ENCODE results near the gene XPNPEP3.

Gene XPNPEP3

GRCh38 chr22:40932396-40932795, 75.4 kb downstream of the XPNPEP3 start:
- no peak for DNase-seq

- DNase-seq = no peak
Observed at GRCh38 chr22:40939202-40939601, 82.3 kb downstream of the XPNPEP3 start.

GRCh38 chr22:40950962-40951794, 94.2 kb downstream of the XPNPEP3 start, which contains the start of gene RBX1:
TSS of gene RBX1 (plus strand) at chr22:40951378. CDS start at chr22:40951399, 21 bp downstream.
- peak; percentile 92 to 100 (median 98) for DNase-seq

DNA sequence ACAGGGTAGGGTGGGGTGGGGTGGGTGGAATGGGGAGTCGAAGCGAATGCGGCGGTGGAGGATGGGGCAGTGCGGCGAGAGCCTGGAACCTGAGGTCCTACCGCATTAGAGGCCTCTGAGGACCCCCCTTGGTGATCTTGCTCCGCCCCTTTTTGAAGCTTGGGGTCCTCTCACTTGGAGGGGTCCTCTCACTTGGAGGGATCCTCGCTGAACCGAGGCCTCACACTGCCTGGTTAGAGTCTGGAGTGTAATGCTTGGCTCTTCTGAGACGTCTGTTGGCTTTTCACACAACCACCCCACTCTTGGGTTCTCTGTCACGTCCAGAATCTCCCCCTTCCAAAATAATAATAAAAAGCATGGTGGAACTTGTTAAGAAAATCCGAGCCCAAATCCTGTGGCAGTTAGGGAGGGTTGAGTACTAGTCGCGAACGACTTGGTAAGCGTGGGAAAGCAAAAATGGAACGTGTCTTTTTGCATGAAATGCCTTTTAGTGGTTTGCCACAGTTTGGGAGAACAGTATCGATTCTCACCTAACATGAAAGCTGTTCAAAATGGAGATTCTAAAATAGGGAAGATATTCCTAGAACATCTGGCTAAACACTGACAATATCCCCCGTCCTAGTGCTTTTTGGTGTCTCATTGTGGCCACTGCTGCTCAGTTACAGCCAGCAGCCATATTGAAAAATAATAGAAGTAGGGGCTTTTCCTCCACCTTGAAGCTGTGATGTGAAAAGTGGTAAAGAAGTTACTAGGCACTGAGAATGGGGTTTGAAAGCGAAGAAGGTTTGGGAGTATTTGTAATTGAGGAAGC, 95.1 kb downstream of the XPNPEP3 start:
- peak in 1 of 56 donors; percentile 63 for DNase-seq

DNA sequence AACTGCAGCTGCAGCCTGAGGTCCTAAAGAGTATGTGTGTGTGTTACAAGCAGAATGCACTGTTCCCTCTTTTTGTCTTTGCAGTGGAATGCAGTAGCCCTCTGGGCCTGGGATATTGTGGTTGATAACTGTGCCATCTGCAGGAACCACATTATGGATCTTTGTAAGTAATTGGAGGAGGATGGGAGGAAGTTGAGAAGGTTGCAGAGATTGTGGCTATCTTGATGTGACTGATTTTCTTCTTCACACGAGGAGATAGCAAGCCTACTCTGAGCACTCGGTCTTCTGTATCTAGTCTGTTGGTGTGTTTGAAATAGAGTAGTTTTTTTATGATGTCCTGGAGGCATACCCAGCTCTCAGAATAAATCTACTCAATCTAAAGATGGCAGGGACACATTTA, 96.5 kb downstream of the XPNPEP3 start:
- no peak for DNase-seq

- DNase-seq = no peak
Observed at GRCh38 chr22:40954113-40954512, 97.2 kb downstream of the XPNPEP3 start.

GRCh38 chr22:40955571-40955970, 98.6 kb downstream of the XPNPEP3 start:
- DNase-seq = no peak

GRCh38 chr22:40957601-40958000, 100.7 kb downstream of the XPNPEP3 start:
- DNase-seq = no peak

DNA sequence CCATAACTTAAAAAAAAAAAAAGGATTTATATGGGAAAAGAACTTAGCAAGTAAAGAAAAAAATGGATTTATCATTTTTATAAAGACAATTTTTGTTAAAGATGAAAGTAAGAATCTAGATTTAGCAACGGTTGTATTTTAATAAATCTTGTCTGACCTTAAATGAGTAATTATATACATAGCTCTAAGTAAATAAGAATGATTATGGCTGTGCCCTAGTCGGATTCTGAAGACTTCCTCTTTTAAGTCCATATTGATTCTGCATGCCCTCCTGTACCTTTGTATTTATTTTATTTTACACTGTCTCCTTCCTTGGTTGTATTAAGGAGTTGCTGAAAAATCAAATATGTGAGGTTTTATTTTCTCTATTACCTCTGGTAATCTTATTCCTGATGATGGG, 101.4 kb downstream of the XPNPEP3 start:
- DNase-seq = no peak

DNA sequence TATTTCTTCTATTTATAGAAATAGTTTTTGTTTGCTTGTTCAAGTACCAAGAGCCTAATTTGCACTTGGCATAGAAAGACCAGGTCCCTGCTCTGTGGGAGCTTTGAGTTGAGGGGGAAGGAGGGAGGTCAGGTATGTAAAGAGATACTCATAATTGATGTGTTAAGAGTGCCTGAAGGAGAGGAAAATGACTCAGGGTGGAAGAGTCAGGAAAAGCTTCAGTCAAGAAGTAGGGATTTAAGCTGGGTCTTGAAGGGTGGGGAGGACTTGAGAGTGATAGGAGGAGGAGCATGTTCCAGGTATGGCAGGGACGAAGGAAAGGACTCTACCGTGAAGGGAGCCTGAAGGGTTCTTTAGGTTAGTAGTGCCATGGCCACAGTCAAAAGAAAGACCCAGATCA, 103.2 kb downstream of the XPNPEP3 start:
- DNase-seq = no peak

DNA sequence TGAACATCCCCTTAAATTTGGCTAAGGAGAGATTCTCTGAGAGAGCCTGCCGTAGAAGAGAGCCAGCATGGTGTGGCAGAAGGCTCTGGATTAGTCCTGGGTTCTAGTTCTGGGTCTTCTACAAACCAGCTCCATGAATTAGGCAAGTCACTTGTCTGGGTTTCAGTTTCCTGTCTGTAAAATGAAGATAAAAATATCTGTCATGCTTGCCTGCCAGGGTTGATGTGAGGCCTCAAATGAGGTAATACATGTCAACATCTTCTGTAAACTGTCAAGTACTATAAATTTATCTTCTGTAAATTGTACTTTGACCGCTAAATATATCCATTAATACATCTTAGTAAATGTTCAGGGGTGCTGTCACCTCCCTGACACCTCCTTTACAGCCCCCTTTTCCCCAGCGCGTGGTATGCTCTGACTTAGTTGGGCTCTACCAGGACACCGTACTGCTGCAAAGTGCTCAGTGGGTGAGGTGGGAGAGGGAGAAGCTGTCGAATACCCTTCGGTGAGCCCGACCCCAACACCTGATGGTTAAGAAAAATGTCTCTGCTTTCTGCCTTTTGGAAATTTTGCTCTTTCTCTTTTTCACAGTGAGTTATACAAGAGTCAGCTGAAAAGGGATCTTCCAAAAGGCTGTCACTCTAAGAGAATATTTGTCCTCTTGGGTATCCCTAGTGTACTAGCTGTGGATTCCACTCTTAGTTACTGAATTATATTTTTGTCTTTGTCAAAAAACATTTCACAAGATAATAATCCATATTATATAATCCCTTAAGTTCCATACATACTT, 109.2 kb downstream of the XPNPEP3 start:
- no peak for DNase-seq

- DNase-seq = no peak
Observed at GRCh38 chr22:40966726-40967085, 109.8 kb downstream of the XPNPEP3 start.

- DNase-seq = no peak
Observed at GRCh38 chr22:40967111-40967760, 110.3 kb downstream of the XPNPEP3 start.

GRCh38 chr22:40972587-40972986, 115.6 kb downstream of the XPNPEP3 start:
- DNase-seq = no peak

GRCh38 chr22:40973144-40973543, 116.2 kb downstream of the XPNPEP3 start:
- no peak for DNase-seq

DNA sequence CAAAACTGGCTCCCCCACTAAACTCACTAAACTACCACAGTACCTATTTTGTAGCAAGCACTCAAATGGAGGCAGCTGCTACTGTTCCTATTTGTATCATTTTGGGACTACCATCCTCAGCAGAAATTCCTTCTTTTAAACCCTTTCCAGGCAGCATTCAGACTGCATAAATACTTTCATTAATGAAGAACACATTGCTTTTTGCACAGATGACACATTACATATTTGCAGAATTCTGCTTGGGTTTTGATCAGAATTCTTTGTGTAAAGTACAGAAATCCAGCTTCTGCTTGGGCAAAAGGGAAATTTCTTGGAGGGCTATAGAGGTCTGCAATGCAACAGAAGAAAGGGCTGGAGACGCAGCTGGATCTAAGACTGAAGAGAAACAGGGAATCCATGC, 118.4 kb downstream of the XPNPEP3 start:
- no peak for DNase-seq

- DNase-seq = no peak
Observed at GRCh38 chr22:40976866-40977700, 120.1 kb downstream of the XPNPEP3 start.

GRCh38 chr22:40979198-40979597, 122.2 kb downstream of the XPNPEP3 start:
- DNase-seq = no peak

DNA sequence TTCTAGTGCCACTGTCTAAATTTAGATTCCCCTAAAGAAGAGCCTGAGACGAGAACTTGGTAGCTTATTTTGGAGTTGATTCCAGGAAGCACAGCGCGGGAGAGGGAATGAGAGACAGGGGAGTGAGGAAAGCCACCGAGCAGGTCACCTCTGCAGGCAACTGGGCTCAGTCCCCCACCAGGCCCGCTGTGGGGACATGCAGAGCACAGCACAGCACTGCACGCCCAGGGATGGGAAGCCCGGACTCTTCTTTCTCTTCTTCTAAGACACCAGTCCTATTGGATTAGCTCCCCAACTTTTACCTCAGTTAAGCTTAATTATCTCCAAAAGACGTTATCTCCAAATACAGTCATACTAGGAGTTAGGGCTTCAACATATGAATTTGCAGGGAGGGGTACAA, 122.9 kb downstream of the XPNPEP3 start:
- no peak for DNase-seq
